Neural crest cell (in vitro differentiated cells): ENCODE data around the gene ARPIN. TPM values are rescaled to one million over a fixed set of nuclear protein-coding genes. Genes with fewer than 3 reads are reported as not detected.
"Not testable (repeated sequence)": the region's sequence is repeated elsewhere in the genome, so short reads cannot be mapped to it uniquely, and the experiment has no call there.

Source experiments
- DNase-seq: peaks from one replicate; pipeline ENCODE4 v3.0.0; 2021; ENCODE audit warnings: low read depth, mixed read lengths, low spot score
- H3K27ac Mint-ChIP-seq: one replicate; pipeline ENCODE4 v1.8.0; 2021; ENCODE audit warnings: mild to moderate bottlenecking, mixed read lengths; ENCODE audit not compliant: unreplicated experiment
- H3K27me3 Mint-ChIP-seq: 2 replicates; pipeline ENCODE4 v1.8.0; 2021; ENCODE audit warnings: low read depth, mild to moderate bottlenecking, mixed read lengths
- H3K36me3 Mint-ChIP-seq: 2 replicates; pipeline ENCODE4 v1.8.0; 2021; ENCODE audit warnings: low read depth, mild to moderate bottlenecking, mixed read lengths
- H3K4me1 Mint-ChIP-seq: 2 replicates; pipeline ENCODE4 v1.8.0; 2021; ENCODE audit warnings: mixed read lengths
- H3K4me3 Mint-ChIP-seq: one replicate; pipeline ENCODE4 v1.8.0; 2021; ENCODE audit warnings: mild to moderate bottlenecking, mixed read lengths
- H3K9me3 Mint-ChIP-seq: 2 replicates; pipeline ENCODE4 v1.8.0; 2021; ENCODE audit warnings: mixed read lengths
- long read RNA-seq: library from polyadenylated mRNA; unstranded; transcript quantifications from one replicate; pipeline ENCODE4 v2.0.0, GENCODE V29; 2020
- total RNA-seq: library from RNA; stranded (reverse); gene quantifications from 2 replicates; pipeline ENCODE4 v1.2.1, GENCODE V29; 2021
- TF ChIP-seq, protein P1 (sequence below): fragments of 200-600 bp; sonication (generic); conservative IDR thresholded peaks from 2 replicates; pipeline ENCODE4 v1.5.0; 2021; ENCODE audit warnings: antibody characterized with exemption, mild to moderate bottlenecking

ARPIN gene
- 26.0 and 26.6 TPM in 2 replicates for total RNA-seq
- long read RNA-seq, partial matches to known transcripts: 0 of 3 reads
- long read RNA-seq, other reads (novel, unspliced or antisense): 3 of 3 reads

- H3K27me3 Mint-ChIP-seq: no peaks in the 10 kb centered on the region
- DNase-seq: peak; percentile 59
- H3K36me3 Mint-ChIP-seq: peaks cover 6% of the 10 kb centered on the region
- TF ChIP-seq, protein P1, sequence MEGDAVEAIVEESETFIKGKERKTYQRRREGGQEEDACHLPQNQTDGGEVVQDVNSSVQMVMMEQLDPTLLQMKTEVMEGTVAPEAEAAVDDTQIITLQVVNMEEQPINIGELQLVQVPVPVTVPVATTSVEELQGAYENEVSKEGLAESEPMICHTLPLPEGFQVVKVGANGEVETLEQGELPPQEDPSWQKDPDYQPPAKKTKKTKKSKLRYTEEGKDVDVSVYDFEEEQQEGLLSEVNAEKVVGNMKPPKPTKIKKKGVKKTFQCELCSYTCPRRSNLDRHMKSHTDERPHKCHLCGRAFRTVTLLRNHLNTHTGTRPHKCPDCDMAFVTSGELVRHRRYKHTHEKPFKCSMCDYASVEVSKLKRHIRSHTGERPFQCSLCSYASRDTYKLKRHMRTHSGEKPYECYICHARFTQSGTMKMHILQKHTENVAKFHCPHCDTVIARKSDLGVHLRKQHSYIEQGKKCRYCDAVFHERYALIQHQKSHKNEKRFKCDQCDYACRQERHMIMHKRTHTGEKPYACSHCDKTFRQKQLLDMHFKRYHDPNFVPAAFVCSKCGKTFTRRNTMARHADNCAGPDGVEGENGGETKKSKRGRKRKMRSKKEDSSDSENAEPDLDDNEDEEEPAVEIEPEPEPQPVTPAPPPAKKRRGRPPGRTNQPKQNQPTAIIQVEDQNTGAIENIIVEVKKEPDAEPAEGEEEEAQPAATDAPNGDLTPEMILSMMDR: no peak
- no peaks in the 10 kb centered on the region for H3K9me3 Mint-ChIP-seq
- H3K27ac Mint-ChIP-seq: peak within 1 kb of the TSS; percentile 92
- H3K4me3 Mint-ChIP-seq: peak within 1 kb of the TSS; percentile 86
- peaks cover 29% of the 10 kb centered on the region for H3K4me1 Mint-ChIP-seq
These were observed at the start of gene ARPIN for GRCh38 chr15:89912674-89913396. Gene ARPIN (minus strand): TSS chr15:89912952. CDS start chr15:89912835, 117 bp downstream.

- Mint-ChIP-seq H3K9me3 (peaks cover 4% of the 10 kb centered on the region), H3K27me3 (no peaks in the 10 kb centered on the region), H3K4me3 (no peak overlapping the region), H3K27ac (no peak overlapping the region), H3K4me1 (no peaks in the 10 kb centered on the region), H3K36me3 (no peaks in the 10 kb centered on the region)
- TF ChIP-seq, protein P1: no peak
- no peak for DNase-seq
These were observed 45.5 kb upstream of the ARPIN start for GRCh38 chr15:89958107-89958805.

DNA sequence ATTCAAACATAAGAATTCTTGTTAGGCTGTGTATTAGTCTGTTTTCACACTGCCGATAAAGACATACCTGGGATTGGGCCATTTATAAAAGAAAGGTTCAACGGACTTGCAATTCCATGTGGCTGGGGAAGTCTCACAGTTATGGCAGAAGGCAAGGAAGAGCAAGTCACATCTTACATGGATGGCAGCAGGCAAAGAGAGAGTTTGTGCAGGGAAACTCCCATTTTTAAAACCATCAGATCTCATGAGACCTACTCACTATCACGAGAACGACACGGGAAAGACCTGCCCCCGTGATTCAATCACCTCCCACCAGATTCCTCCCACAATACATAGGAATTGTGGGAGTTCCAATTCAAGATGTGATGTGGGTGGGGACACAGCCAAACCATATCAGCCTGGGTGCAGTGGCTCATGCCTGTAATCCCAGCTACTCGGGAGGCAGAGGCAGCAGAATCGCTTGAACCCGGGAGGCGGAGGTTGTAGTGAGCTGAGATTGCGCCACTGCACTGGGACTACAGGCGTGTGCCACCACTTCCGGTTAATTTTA lies 42.8 kb upstream of the ARPIN start:
- not testable (repeated sequence) for H3K27me3 Mint-ChIP-seq, DNase-seq, H3K4me1 Mint-ChIP-seq, H3K36me3 Mint-ChIP-seq, H3K9me3 Mint-ChIP-seq, H3K27ac Mint-ChIP-seq, H3K4me3 Mint-ChIP-seq

GRCh38 chr15:89954541-89954940 lies 41.8 kb upstream of the ARPIN start:
- DNase-seq: no peak
- TF ChIP-seq, protein P1: no peak
- no peak overlapping the region for H3K27ac Mint-ChIP-seq
- H3K36me3 Mint-ChIP-seq: no peaks in the 10 kb centered on the region
- H3K9me3 Mint-ChIP-seq: peaks cover 4% of the 10 kb centered on the region
- no peak overlapping the region for H3K4me3 Mint-ChIP-seq
- no peaks in the 10 kb centered on the region for H3K4me1 Mint-ChIP-seq
- H3K27me3 Mint-ChIP-seq: no peaks in the 10 kb centered on the region

GRCh38 chr15:89948796-89949195 lies 36.0 kb upstream of the ARPIN start:
- DNase-seq: no peak
- Mint-ChIP-seq H3K27me3 (no peaks in the 10 kb centered on the region), H3K4me1 (peaks cover 13% of the 10 kb centered on the region), H3K27ac (no peak overlapping the region), H3K9me3 (no peaks in the 10 kb centered on the region), H3K4me3 (no peak overlapping the region), H3K36me3 (no peaks in the 10 kb centered on the region)
- TF ChIP-seq, protein P1: no peak

DNA sequence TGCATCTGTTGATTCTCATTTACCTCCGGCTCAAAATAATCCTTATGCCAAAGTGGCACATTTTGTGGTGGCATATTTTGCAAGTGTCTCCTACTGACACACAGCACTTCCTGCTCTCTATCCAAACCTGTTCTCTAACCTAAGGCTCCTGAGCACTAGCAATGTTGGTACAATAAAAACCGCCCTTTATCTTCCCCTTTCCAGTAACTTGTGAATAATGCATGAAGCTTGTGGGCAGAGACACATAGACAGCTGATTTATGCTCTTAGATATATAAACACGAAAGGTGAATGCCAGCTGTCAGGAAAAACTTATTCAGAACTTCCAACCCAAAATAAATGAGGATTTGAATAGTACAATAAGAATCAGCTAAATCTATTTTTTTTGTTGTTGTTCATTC lies 34.6 kb upstream of the ARPIN start:
- Mint-ChIP-seq H3K4me3 (no peak overlapping the region), H3K27ac (no peak overlapping the region), H3K27me3 (no peaks in the 10 kb centered on the region), H3K4me1 (peaks cover 13% of the 10 kb centered on the region), H3K9me3 (no peaks in the 10 kb centered on the region), H3K36me3 (no peaks in the 10 kb centered on the region)
- TF ChIP-seq, protein P1: no peak
- no peak for DNase-seq
